HepG2 (cell line): ENCODE measurements around the gene JPH3. TPM values are rescaled to one million over a fixed set of nuclear protein-coding genes. Genes with fewer than 3 reads are reported as not detected.

ENCODE experiments used
- AKNA ChIP-seq: sonication (generic); formaldehyde crosslinking; IDR thresholded peaks from 2 replicates; pipeline ENCODE4 v1.4.0; 2020; ENCODE audit warnings: missing genetic modification reagents, borderline replicate concordance
- ARHGAP35 ChIP-seq: sonication (generic); formaldehyde crosslinking; IDR thresholded peaks from 2 replicates; pipeline ENCODE4 v1.9.0; 2022; ENCODE audit warnings: mild to moderate bottlenecking, inconsistent platforms, moderate library complexity, missing genetic modification reagents, borderline replicate concordance
- CERS6 ChIP-seq: sonication (generic); formaldehyde crosslinking; IDR thresholded peaks from 2 replicates; pipeline ENCODE4 v1.5.0; 2020; ENCODE audit warnings: missing genetic modification reagents
- EZH2 ChIP-seq: conservative IDR thresholded peaks from 2 replicates; pipeline ENCODE4 v1.6.1; 2012; ENCODE audit warnings: mild to moderate bottlenecking, low read depth, low read length, moderate library complexity
- GATAD2A ChIP-seq: IDR thresholded peaks from 2 replicates; pipeline ENCODE4 v1.6.1; 2016
- HBP1 ChIP-seq: IDR thresholded peaks from 2 replicates; pipeline ENCODE4 v1.6.1; 2016; ENCODE audit warnings: low read depth, control low read depth
- KDM4B ChIP-seq: sonication (generic); formaldehyde crosslinking; IDR thresholded peaks from 2 replicates; pipeline ENCODE4 v1.4.0; 2020; ENCODE audit warnings: missing genetic modification reagents
- ZNF10 ChIP-seq: sonication (generic); formaldehyde crosslinking; IDR thresholded peaks from 2 replicates; pipeline ENCODE4 v1.4.0; 2020; ENCODE audit warnings: mild to moderate bottlenecking, low read depth, missing genetic modification reagents, borderline replicate concordance
- ZNF124 ChIP-seq: sonication (generic); formaldehyde crosslinking; IDR thresholded peaks from 2 replicates; pipeline ENCODE4 v1.4.0; 2020; ENCODE audit warnings: missing genetic modification reagents
- ZNF430 ChIP-seq: sonication (generic); formaldehyde crosslinking; IDR thresholded peaks from 2 replicates; pipeline ENCODE4 v1.9.0; 2021; ENCODE audit warnings: mild to moderate bottlenecking, missing genetic modification reagents
- ZNF556 ChIP-seq: sonication (generic); formaldehyde crosslinking; IDR thresholded peaks from 2 replicates; pipeline ENCODE4 v1.4.0; 2020; ENCODE audit warnings: mild to moderate bottlenecking, missing genetic modification reagents, borderline replicate concordance
- ZNF557 ChIP-seq: sonication (generic); formaldehyde crosslinking; IDR thresholded peaks from 2 replicates; pipeline ENCODE4 v1.4.0; 2020; ENCODE audit warnings: missing genetic modification reagents
- ZNF558 ChIP-seq: sonication (generic); formaldehyde crosslinking; IDR thresholded peaks from 2 replicates; pipeline ENCODE4 v1.9.0; 2022; ENCODE audit warnings: mild to moderate bottlenecking, missing genetic modification reagents, borderline replicate concordance
- ZNF605 ChIP-seq: sonication (generic); formaldehyde crosslinking; IDR thresholded peaks from 2 replicates; pipeline ENCODE4 v1.8.0; 2022; ENCODE audit warnings: mild to moderate bottlenecking, missing genetic modification reagents
- ZNF83 ChIP-seq: sonication (generic); formaldehyde crosslinking; IDR thresholded peaks from 2 replicates; pipeline ENCODE4 v1.4.0; 2020; ENCODE audit warnings: missing genetic modification reagents, mild to moderate bottlenecking, borderline replicate concordance
- polyA plus RNA-seq, 8 experiments: library from polyadenylated mRNA; depleted of rRNA in 3 of 8; stranded (reverse) in 7 of 8; unstranded in 1 of 8; fragments of >200 nt; fragmentation: Illumina TruSeq in 4 of 8; extraction: Trizol in 4 of 8; gene quantifications; 2 replicates each; pipeline versions ENCODE4 v1.2.1 to v1.2.3, GENCODE V29; 2011 to 2016; ENCODE audit warnings: low read depth in 4 of 8, missing spikeins in 1 of 8, mixed read lengths in 1 of 8; ENCODE audit not compliant: insufficient read depth in 1 of 8
- total RNA-seq, 5 experiments: library from RNA; depleted of rRNA; stranded (reverse); fragments of >200 nt; fragmentation: Illumina TruSeq; extraction: Trizol; gene quantifications; 2 replicates each; pipeline ENCODE4 v1.2.3, GENCODE V29; 2016; ENCODE audit warnings: low read depth in 1 of 5

Gene JPH3
- total and polyA plus RNA-seq, 2 of the 13 experiments (the other 11 are each of a cell fraction or from before 2014, with no cell fraction given) = not detected

GRCh38 chr16:87661561-87661960 lies 59.3 kb downstream of the JPH3 start (continued):
- TF ChIP-seq AKNA (peak; percentile 82; the same call in 1 of the 2 replicates), ZNF83 (0 out of 2 replicates have a peak, but pooled peaks have one; percentile 32), ZNF558 (CRISPR knock-in tag) (peak; percentile 37; the same call in 1 of the 2 replicates), KDM4B (CRISPR knock-in tag) (peak; percentile 55; the same call in 1 of the 2 replicates), ZNF557 (CRISPR knock-in tag) (peak; percentile 72; the same call in 1 of the 2 replicates), GATAD2A (CRISPR knock-in tag) (0 out of 2 replicates have a peak, but pooled peaks have one; percentile 12), ZNF605 (CRISPR knock-in tag) (0 out of 2 replicates have a peak, but pooled peaks have one; percentile 39), ARHGAP35 (peak; percentile 90; the same call in 1 of the 2 replicates), ZNF124 (CRISPR knock-in tag) (peak; percentile 87; the same call in 1 of the 2 replicates), CERS6 (CRISPR knock-in tag) (0 out of 2 replicates have a peak, but pooled peaks have one; percentile 26), EZH2 (peak; percentile 79; the same call in 1 of the 2 replicates), HBP1 (CRISPR knock-in tag) (peak; percentile 86; the same call in 1 of the 2 replicates), ZNF430 (peak; percentile 56; the same call in 1 of the 2 replicates), ZNF10 (CRISPR knock-in tag) (no peak), ZNF556 (CRISPR knock-in tag) (no peak)
